GM18909 (cell line): ENCODE data around the gene ARSI.

Experiments used
- ATAC-seq: cut with Tn5 transposase; IDR thresholded peaks from one replicate; pipeline ENCODE4 v1.9.1; 2021; ENCODE audit warnings: mild to moderate bottlenecking; ENCODE audit not compliant: unreplicated experiment, poor library complexity

Gene ARSI

DNA sequence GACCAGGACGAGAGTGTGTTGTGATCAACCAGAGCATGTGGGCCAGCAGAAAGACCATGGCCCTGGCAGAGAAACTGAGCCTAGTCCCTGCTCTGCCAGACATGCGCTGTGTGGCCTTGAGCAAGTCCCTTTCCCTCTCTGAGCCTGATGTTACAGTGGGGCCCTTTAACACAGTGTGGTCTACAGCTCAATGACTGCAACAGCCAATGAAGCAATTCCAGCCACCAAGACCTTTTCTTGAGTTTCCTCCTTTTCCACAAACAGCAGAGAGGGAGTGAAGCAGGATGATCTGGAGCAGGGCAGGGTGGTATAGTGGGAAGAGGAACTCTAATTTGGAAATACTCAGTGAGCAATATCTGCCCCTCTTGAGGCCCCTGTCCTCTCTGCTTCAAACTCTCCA, 25.8 kb upstream of the ARSI start:
- ATAC-seq = no peak

DNA sequence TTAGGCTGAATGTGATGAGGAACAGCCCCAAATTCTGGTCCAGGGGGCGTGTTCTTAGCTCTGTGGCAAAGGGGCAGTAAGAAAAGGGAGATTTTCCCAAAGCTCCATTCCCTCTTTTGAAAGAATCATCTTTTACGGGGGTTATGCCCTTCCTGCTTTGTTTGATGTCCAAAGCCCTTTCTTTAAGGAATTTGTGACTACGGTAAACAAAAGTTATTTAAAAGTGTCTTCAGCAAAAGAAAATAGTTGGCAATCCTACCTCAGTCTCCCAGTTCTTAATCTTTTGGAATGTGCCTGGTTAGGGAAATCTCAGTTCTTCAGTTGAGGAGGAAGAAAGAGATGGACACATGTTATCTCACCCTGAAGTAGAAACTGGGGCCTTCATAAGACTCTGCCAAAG, 24.4 kb upstream of the ARSI start:
- ATAC-seq = no peak

DNA sequence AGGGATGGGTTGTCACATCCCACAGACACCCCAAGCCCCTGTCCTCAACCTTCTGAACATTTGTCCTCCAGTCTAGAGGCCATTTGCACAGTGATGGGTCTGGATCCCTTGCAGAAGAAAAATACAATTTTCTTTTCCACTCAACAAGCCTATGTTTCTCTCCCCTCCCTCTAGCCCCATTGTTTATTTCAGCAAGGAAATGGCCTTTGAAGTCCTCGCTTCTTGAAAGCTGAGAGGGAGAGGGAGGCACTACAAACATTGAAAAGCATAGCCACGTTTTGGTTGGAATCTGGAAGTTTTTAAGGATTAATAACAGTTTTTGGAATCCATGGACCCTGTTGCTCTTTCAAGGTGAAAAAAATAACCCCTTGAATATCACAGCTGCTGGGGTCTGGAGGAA, 24.0 kb upstream of the ARSI start:
- ATAC-seq = no peak

DNA sequence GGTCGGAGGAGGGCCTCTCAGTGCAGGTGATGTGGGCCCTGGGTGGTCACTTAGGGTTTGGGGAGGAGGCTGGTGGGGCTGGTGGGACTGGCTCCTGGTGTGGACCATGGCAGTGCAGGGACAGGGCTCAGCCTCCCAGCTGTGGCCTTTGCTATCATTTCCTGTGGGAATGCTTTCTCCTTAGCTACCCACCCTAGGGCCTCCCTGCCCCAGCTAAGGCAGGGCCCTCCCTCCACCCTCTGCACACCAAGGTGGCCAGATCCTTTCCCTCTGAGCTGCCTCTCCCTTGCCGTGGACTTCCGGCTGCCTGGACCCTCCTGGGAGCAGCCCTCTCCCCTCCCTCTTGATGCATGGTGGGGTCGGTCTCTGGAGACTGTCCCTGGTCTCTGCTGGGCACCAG, 22.7 kb upstream of the ARSI start:
- no peak for ATAC-seq

DNA sequence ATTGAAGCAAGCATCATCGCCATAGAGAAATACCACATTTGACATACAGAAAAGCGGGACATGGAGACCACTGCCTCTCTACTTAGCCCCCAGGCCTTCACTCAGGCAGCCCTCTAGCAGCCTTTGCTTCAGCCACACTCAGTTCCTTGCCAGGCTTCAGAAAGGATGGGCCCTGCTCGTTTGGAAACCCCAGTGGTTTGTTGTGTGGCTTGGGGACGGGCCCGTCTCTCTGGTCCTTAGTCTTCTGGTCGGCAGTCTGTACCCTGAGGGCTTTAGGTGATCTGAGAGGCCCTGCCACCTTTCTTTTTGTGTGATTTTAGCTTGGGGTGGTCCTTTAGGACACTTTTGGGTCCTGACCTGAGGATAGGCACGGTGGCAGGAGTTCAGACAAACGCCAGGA, 21.1 kb upstream of the ARSI start:
- ATAC-seq = no peak

DNA sequence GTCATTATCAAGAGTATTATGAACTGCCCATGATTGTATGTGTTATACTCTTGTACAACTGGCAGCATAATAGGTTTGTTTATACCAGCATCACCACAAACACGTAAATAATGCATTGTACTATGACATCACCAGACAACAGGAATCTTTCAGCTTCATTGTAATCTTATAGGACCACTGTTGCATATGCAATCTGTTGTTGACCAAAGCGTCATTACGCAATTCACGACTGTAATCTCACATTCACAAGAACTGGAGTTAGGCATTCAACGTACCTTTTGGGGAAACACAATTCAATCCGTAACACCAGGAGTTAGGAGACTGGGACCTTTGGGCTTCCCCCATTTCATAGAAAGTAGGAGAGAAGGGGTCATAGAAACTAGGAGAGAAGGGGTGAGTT, 20.4 kb upstream of the ARSI start:
- no peak for ATAC-seq

DNA sequence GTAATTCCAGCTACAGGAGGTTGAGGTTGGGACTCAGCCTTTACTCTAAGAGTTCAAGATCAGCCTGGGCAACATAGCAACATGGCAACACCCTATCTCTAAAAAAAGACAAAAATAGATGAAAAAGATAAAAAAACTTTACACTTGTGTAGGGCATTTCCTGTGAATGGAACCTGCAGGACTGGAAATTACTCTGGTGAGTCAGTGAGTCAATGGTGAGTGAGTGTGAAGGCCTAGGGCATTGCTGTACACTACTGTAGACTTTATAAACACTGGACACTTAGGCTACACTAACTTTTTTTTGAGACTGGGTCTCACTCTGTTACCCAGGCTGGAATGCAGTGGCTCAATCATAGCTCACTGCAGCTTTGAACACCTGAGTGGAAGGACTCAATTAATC, 19.5 kb upstream of the ARSI start:
- no peak for ATAC-seq

DNA sequence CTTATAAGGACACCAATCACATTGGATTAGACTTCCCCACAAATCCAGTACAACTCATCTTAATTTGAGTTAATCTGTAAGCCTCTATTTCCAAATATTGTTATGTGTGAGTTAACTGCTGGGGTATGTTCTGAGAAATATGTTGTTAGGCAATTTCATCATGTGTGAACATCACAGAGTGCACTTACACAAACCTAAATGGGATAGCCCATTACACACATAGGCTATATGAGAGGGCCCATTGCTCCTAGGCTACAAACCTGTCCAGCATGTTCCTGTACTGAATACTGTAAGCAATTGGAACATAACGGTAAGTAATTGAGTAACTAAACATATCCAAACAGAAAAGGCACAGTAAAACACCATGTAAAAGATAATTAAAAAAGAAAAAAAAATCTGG, 19.1 kb upstream of the ARSI start:
- no peak for ATAC-seq

DNA sequence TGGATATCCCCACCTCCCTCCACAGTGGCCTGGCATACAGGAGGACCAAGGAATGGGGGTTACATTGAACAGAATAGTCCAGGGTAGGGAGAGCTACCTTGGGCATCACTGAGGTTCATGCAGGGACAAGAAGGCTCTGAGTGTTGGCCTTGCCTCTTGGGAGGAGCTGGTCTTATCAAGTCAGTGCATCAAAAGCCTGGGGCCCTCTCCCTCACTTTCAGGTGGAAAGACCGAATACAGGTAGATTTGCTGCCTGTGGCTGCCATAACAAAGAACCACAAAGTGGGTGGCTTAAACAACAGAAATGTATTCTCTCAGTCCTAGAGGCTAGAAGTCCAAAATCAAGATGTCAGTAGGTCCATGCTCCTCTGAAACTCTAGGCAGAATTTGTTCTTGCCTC, 18.5 kb upstream of the ARSI start:
- ATAC-seq = no peak

DNA sequence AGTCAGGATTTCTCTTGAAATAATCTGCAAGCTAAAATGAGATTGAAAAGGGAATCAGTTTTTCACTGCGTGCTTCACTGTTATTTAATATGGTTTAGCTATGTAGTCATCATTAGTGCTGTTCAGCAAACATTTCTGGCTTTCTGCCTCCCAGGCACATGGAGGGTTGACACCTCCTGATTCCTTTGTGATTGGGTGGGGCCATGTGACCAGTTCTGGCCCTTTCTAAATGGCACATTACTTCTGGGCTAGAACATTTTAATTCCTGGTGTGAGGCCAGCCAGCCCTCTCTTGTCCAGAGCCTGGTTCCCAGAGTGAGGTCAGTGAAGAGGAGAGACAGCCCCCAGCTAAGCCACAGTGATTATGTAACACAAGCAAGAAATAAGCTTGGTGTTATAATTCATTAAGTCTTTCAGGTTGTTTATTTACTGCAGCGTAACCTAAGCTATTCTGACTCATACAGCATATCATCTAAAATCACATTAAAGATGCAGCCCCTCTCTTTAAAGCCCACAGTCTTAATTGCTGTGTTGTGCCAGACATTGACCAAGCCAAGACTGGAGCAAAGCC, 17.4 kb upstream of the ARSI start:
- ATAC-seq = no peak

DNA sequence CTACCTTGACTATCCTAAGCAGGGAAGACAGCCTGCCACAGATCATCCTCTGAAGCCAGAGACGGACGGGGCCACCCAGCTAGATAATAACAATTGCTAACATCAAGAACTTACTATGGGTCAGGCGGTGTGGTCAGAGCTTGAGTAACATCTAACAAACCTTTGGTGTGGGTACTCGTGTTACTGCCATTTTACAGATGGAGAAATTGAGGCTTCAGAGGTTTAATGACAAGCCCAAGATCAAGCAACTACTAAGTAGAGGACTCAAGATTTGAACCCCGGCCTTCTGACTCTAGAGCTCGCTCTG, 16.7 kb upstream of the ARSI start:
- ATAC-seq = no peak

DNA sequence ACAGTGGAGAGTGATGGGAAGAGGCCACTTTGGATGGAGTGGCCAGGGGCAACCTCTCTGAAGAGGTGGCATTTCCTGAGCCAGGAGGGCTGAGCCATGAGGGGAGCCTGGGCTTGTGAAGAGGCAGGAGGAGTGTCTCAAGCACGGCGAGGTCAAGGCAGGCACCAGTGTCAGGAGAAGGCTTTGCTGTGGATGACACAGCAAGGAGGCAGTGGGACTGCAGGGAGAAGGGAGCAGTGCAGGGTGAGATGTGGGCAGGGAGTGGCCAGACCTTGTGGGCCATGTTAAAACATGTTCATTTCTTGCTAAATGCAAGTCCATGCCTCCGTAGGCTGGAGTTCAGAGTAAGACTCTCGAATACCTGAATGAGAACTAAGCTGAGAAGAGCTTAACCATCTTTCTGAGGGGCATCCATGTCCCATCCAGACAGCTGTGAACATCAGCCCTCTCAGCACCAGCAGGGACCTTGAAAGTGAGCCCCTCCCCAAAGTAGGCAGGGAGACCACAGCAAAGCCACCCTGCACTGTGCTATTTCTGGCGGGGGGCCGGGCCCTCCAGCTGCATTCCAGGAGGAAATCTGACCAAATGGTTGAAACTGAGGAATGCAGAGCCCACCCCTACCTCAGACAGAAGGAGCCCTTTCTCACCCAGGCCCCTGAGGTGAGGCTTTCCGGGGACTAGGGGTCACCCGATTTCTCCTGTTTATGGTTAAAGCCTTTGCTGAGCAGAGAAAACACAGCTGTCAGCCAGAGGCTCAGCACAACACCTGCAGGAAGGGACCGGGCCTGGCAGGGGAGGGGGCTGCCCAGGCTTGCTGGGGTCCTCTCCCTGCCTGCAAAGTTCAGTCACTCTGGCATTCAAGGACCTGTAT, 16.1 kb upstream of the ARSI start:
- no peak for ATAC-seq

DNA sequence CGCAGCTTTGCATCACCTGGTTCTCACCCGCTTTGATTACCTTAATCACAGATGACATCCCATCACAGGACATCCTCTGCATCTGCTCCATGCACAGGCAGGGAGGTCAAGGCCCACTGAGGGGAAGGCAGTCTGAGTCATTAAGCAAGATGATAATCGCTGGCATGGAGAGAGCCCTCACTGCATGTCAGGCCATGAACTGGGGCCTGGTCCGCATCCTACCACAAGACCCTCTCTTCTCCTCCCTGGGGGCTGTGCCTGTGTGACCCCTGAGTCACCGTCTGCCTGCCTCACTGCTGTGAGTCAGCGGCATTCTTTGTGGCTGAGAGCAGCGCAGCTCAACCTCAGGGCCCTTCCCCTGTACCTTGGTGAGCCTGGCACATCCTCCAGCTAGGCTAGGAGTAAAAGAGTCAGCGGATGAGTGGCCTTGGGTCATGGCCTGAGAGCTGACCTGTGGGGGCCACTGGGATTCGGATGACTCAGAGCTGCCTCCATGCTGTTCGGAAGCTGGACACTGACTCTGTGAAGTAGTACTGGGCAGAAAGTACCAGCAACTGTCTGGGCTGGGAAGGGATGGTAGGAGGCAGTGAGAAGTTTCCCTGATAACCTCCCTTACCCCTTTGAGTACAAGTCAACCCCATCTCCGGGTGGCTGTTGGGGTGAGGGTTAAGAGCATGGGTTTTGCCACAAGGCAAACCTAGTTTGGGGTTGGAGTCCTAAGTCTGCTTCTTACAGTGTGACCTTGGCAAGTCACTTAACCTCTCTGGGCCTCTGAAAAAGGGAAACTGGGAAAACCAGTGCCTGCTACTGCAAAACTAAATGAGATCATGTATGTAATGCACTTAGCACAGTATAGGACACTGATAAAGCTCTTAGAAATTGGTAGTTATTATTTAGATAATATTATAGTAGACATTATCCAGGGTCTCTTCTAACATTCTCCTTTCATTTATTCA, 14.6 kb upstream of the ARSI start:
- ATAC-seq = no peak

DNA sequence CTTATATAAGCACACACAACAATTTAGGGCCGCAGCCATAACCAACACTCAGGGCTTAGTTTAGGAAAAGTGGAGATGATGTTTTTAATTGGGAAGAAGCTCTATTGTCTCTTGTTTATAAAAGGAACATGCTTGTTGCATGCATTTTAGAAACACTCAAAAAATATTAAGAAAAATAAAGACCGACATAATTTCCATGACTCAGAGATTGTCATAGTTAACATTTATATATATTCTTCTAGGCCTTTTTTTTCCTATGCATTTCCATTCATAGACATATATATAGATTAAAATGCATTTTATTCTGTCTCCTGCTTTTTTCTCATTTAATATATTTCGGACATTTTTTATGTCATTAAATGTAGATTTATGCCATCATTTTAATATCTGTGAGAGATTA, 13.6 kb upstream of the ARSI start:
- ATAC-seq = no peak

DNA sequence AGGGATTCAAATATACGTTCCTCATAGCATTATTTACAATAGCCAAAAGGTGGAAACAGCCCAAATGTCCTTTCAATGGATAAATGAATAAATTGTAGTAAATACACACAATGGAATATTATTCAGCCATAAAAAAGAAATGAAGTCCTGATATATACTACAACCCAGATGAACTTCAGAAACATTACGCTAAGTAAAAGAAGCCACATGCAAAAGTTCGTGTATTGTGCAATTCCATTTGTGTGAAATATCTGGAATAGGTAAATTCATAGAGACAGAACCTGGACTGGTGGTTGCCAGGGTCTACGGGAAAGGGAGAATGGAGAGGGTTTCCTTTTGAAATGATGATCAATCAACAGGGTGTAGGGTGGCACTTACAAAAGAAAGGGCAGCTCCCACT, 12.5 kb upstream of the ARSI start:
- no peak for ATAC-seq

DNA sequence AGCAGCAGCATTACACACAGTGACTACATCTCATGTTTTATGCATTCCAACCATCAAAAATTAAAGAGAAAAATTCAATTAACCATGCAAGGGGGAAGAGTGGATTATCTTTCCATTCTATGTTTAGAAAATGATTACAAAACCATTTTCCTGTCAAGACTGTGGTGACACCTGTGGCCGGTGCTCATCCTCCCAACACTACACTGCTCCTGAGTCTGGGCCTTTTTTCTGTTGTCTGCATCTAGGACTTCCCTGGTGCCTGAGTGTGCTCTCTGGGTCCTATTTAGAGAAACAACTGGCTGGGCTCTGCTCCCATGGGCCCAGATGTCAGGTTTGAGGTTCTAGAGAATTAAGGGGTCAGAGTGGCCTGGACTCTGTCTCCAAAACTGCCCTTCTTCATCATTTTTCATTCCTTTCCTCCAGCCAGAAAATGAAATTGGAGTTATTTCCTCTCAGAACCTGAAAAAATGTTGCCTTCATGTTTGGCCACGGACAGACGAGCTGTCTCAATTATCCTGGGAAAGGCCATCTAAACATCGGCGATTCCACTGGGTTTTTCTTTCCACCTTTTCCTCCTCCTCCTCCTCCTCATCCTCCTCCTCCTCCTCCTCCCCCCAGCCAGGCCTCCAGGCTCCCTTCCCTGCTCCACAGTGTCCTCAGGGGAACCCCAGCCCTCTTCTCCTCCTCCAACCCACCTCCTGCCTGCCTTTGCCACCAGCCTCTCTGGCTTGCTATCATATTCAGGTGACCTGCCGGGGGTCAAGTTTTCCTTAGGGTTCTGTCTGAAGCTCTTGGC, 11.4 kb upstream of the ARSI start:
- no peak for ATAC-seq

DNA sequence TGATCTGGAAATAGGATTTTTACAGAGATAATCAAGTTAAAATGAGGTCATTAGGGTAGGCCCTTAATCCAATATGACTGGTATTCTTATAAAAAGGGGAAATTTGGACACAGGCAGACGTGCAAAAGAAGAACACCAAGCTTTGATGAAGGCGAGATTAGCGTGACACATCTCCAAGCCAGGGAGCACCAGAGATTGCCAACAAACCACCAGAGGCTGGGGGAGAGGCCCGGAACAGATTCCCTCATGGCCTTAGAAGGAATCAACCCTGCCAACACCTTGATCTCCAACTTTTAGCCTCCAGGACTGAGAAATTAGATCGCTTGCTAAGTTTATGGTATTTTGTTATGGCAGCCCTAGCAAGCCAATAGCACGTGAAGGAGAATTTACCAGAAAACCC, 10.8 kb upstream of the ARSI start:
- no peak for ATAC-seq

DNA sequence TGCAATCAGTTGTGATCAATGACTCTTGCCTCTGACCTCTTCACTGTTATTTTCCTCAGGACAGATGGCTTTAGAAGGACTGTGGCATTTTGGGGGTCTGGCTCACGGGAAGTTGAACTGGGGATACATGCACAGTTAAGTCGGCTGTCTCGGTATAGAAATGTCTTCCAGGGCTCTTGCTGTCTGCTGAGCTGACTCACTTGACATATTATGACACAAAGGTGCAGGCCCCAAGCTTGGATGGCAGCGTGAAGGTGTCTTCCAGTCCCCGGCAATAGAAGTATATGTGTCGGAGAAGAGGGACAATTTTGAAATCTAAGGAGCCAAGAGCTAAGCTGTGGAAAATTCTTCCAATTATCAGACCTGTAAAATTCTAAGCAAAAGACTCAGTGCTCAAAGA, 9.8 kb upstream of the ARSI start:
- no peak for ATAC-seq

DNA sequence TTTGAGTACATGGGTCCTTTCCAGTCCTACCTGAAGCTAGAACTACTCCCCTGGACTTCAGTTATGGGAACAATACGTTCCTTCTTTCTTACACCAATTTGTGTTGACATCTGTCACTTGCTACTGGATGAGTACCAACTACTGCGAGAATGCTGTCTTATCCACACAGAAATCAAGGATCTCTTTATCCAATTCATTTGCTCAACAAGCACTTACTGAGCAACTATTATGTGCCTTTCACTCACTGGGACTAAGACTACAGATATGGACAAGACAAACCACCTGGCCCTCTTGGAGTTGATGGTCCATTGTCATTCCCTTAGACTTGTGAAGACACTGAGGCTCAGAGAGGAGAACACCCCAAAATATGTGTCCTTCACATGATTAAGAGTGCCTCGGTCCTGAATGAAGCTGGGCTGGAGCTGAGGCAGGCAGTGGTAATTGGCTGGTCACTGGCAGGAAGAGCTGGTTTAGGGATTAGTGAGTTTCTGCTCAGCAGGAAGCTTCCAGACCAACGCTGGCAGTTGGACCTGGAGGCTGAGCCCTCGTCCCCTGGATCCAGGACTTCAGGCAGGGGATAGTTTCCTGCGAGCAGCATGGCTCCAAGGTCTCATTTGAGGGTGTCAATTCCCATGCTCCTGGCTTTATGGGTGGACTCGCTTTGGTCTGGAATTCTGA, 8.4 kb upstream of the ARSI start:
- no peak for ATAC-seq

DNA sequence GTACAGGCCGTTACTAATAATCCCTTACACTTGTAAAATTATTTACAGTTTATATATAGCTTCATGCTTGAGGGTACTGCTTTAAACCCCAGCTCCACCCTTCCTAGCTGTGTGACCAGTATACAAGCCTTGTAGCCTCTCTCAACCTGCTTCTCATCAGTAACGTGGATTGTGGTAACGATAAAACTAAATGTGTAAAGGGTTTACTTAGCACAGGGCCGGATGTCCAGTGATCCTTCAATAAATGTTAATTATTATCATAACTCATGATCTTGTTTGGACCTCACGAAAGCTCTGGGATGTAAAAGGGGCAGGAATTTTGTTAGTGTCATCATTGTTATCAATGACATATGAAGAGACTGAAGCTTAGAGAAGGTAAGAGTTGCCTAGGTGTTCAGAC, 7.5 kb upstream of the ARSI start:
- no peak for ATAC-seq
